WTC11 (cell line): ENCODE results near the gene RHOB. TPM values are rescaled to one million over a fixed set of nuclear protein-coding genes. Genes with fewer than 3 reads are reported as not detected.

Source experiments
- ATAC-seq: fragments of 200-7000 bp; cut with Tn5 transposase; 2 replicates; pipeline ENCODE4 v1.10.0; 2021; ENCODE audit warnings: mild to moderate bottlenecking, moderate library complexity
- CTCF ChIA-PET: fragments of 300-600 bp; sonication (Branson Sonifier 250); formaldehyde crosslinking; loops from one replicate; lab custom pipeline; 2021; ENCODE audit warnings: antibody characterized with exemption; lab: Charles Lee
- POLR2A ChIA-PET: fragments of 350-600 bp; sonication (Branson Sonifier 250); formaldehyde crosslinking; loops from one replicate; lab custom pipeline; 2021; ENCODE audit warnings: antibody characterized with exemption; lab: Charles Lee
- DNase-seq: peaks from one replicate; pipeline ENCODE4 v3.0.0; 2021; ENCODE audit warnings: low spot score
- H3K27ac Mint-ChIP-seq: 2 replicates; pipeline ENCODE4 v1.8.0; 2021; ENCODE audit warnings: mixed read lengths
- H3K27me3 Mint-ChIP-seq: 2 replicates; pipeline ENCODE4 v1.8.0; 2021; ENCODE audit warnings: low read depth, mild to moderate bottlenecking, moderate library complexity, mixed read lengths
- H3K36me3 Mint-ChIP-seq: 2 replicates; pipeline ENCODE4 v1.8.0; 2021; ENCODE audit warnings: mixed read lengths
- H3K4me1 Mint-ChIP-seq: 2 replicates; pipeline ENCODE4 v1.8.0; 2022; ENCODE audit warnings: mixed read lengths
- H3K4me3 Mint-ChIP-seq: 2 replicates; pipeline ENCODE4 v1.8.0; 2021; ENCODE audit warnings: mild to moderate bottlenecking, moderate library complexity, mixed read lengths
- H3K9me3 Mint-ChIP-seq: 2 replicates; pipeline ENCODE4 v1.8.0; 2021; ENCODE audit warnings: mixed read lengths
- ATF1 ChIP-seq: sonication (generic); formaldehyde crosslinking; IDR thresholded peaks from 2 replicates; pipeline ENCODE4 v1.8.1; 2023; ENCODE audit warnings: mild to moderate bottlenecking, moderate library complexity, missing genetic modification reagents
- CBFB ChIP-seq: sonication (generic); formaldehyde crosslinking; IDR thresholded peaks from 2 replicates; pipeline ENCODE4 v1.8.1; 2022; ENCODE audit warnings: mild to moderate bottlenecking, low read depth, missing genetic modification reagents
- CREB1 ChIP-seq: sonication (generic); formaldehyde crosslinking; IDR thresholded peaks from 2 replicates; pipeline ENCODE4 v1.8.0; 2023; ENCODE audit warnings: mild to moderate bottlenecking, missing genetic modification reagents
- ELF4 ChIP-seq: sonication (generic); formaldehyde crosslinking; IDR thresholded peaks from 2 replicates; pipeline ENCODE4 v1.8.1; 2022; ENCODE audit warnings: low read depth, mild to moderate bottlenecking, moderate library complexity, missing genetic modification reagents
- FOXJ3 ChIP-seq: sonication (generic); formaldehyde crosslinking; IDR thresholded peaks from 2 replicates; pipeline ENCODE4 v1.9.0; 2021; ENCODE audit warnings: missing genetic modification reagents, mild to moderate bottlenecking, borderline replicate concordance
- HMGA2 ChIP-seq: fragments of 250-450 bp; sonication (Bioruptor Pico); IDR thresholded peaks from 2 replicates; pipeline ENCODE4 v1.4.0; 2021; ENCODE audit warnings: mild to moderate bottlenecking, moderate library complexity
- RELA ChIP-seq: sonication (generic); formaldehyde crosslinking; IDR thresholded peaks from 2 replicates; pipeline ENCODE4 v1.8.1; 2022; ENCODE audit warnings: missing genetic modification reagents, mild to moderate bottlenecking, borderline replicate concordance
- ZNF138 ChIP-seq: sonication (generic); formaldehyde crosslinking; conservative IDR thresholded peaks from 2 replicates; pipeline ENCODE4 v1.8.1; 2022; ENCODE audit warnings: mild to moderate bottlenecking, moderate library complexity, missing genetic modification reagents
- ZNF219 ChIP-seq: sonication (generic); formaldehyde crosslinking; IDR thresholded peaks from 2 replicates; pipeline ENCODE4 v1.8.0; 2023; ENCODE audit warnings: missing genetic modification reagents, mild to moderate bottlenecking, borderline replicate concordance
- ZNF263 ChIP-seq: sonication (generic); formaldehyde crosslinking; IDR thresholded peaks from 2 replicates; pipeline ENCODE4 v1.8.1; 2022; ENCODE audit warnings: low read depth, mild to moderate bottlenecking, moderate library complexity, missing genetic modification reagents
- ZNF396 ChIP-seq: fragments of 250-450 bp; sonication (Bioruptor Pico); IDR thresholded peaks from 2 replicates; pipeline ENCODE4 v1.8.0; 2021; ENCODE audit warnings: mild to moderate bottlenecking, moderate library complexity, borderline replicate concordance
- ZNF416 ChIP-seq: fragments of 250-450 bp; sonication (Bioruptor Pico); IDR thresholded peaks from 2 replicates; pipeline ENCODE4 v1.9.0; 2021; ENCODE audit warnings: mild to moderate bottlenecking, inconsistent platforms
- total RNA-seq: library from RNA; stranded (reverse); gene quantifications from 3 replicates; pipeline ENCODE4 v1.2.3, GENCODE V29; 2021
- TF ChIP-seq, protein P1 (sequence below): fragments of 250-450 bp; sonication (Bioruptor Pico); IDR thresholded peaks from 2 replicates; pipeline ENCODE4 v1.8.0; 2021; ENCODE audit warnings: mild to moderate bottlenecking
- TF ChIP-seq, protein P2 (sequence below): sonication (generic); formaldehyde crosslinking; IDR thresholded peaks from 2 replicates; pipeline ENCODE4 v1.8.0; 2022; ENCODE audit warnings: mild to moderate bottlenecking, missing genetic modification reagents
- TF ChIP-seq, protein P3 (sequence below): sonication (generic); formaldehyde crosslinking; IDR thresholded peaks from 2 replicates; pipeline ENCODE4 v1.8.1; 2023; ENCODE audit warnings: mild to moderate bottlenecking, moderate library complexity, missing genetic modification reagents
- TF ChIP-seq, protein P4 (sequence below): sonication (generic); formaldehyde crosslinking; IDR thresholded peaks from 2 replicates; pipeline ENCODE4 v1.8.0; 2023; ENCODE audit warnings: missing genetic modification reagents, mild to moderate bottlenecking, borderline replicate concordance
- TF ChIP-seq, protein P5 (sequence below): sonication (generic); formaldehyde crosslinking; IDR thresholded peaks from 2 replicates; pipeline ENCODE4 v1.8.1; 2022; ENCODE audit warnings: low read depth, missing genetic modification reagents, borderline replicate concordance

RHOB gene
- total RNA-seq, 1 experiment from 2014 or later, result 20.4 TPM

- H3K4me1 Mint-ChIP-seq, result no peaks in the 10 kb centered on the region
- no peak overlapping the region for H3K4me3 Mint-ChIP-seq
- DNase-seq (no peak), ATAC-seq (no peak)
- no peaks in the 10 kb centered on the region for H3K9me3 Mint-ChIP-seq
- ChIA-PET POLR2A (interaction anchor here (0.6 to 1.3 kb wide), 2 partner anchors 14 to 209 kb away, joined by 3 to 4 read pairs; partner anchors contain the start of gene RHOB), CTCF (interaction anchor here (0.7 to 2.4 kb wide), 6 partner anchors 10 to 210 kb away, joined by 3 to 10 read pairs (median 3); partner anchors contain the start of gene RHOB)
- no peaks in the 10 kb centered on the region for H3K36me3 Mint-ChIP-seq
- TF ChIP-seq ZNF219, result no peak
- H3K27ac Mint-ChIP-seq, result no peak overlapping the region
- H3K27me3 Mint-ChIP-seq, result no peaks in the 10 kb centered on the region; the same call in 1 of the 2 replicates
Observed at GRCh38 chr2:20432714-20433113, 14.2 kb upstream of the RHOB start.

- Mint-ChIP-seq H3K4me1 (no peaks in the 10 kb centered on the region), H3K9me3 (no peaks in the 10 kb centered on the region), H3K27ac (no peak overlapping the region), H3K27me3 (no peaks in the 10 kb centered on the region; the same call in 1 of the 2 replicates), H3K4me3 (no peak overlapping the region), H3K36me3 (no peaks in the 10 kb centered on the region)
- TF ChIP-seq ELF4 (no peak), RELA (no peak), HMGA2 (CRISPR knock-in tag) (no peak), CBFB (CRISPR knock-in tag) (no peak), ZNF416 (CRISPR knock-in tag) (no peak), ATF1 (CRISPR knock-in tag) (no peak), FOXJ3 (no peak), CREB1 (CRISPR knock-in tag) (no peak), ZNF396 (CRISPR knock-in tag) (no peak), ZNF138 (no peak), ZNF263 (no peak)
- TF ChIP-seq, protein P1, sequence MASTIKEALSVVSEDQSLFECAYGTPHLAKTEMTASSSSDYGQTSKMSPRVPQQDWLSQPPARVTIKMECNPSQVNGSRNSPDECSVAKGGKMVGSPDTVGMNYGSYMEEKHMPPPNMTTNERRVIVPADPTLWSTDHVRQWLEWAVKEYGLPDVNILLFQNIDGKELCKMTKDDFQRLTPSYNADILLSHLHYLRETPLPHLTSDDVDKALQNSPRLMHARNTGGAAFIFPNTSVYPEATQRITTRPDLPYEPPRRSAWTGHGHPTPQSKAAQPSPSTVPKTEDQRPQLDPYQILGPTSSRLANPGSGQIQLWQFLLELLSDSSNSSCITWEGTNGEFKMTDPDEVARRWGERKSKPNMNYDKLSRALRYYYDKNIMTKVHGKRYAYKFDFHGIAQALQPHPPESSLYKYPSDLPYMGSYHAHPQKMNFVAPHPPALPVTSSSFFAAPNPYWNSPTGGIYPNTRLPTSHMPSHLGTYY (CRISPR knock-in tag), result no peak
- TF ChIP-seq, protein P2, sequence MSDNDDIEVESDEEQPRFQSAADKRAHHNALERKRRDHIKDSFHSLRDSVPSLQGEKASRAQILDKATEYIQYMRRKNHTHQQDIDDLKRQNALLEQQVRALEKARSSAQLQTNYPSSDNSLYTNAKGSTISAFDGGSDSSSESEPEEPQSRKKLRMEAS (CRISPR knock-in tag), result no peak
- TF ChIP-seq, protein P3, sequence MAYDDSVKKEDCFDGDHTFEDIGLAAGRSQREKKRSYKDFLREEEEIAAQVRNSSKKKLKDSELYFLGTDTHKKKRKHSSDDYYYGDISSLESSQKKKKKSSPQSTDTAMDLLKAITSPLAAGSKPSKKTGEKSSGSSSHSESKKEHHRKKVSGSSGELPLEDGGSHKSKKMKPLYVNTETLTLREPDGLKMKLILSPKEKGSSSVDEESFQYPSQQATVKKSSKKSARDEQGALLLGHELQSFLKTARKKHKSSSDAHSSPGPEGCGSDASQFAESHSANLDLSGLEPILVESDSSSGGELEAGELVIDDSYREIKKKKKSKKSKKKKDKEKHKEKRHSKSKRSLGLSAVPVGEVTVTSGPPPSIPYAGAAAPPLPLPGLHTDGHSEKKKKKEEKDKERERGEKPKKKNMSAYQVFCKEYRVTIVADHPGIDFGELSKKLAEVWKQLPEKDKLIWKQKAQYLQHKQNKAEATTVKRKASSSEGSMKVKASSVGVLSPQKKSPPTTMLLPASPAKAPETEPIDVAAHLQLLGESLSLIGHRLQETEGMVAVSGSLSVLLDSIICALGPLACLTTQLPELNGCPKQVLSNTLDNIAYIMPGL (CRISPR knock-in tag), result no peak
- TF ChIP-seq, protein P4, sequence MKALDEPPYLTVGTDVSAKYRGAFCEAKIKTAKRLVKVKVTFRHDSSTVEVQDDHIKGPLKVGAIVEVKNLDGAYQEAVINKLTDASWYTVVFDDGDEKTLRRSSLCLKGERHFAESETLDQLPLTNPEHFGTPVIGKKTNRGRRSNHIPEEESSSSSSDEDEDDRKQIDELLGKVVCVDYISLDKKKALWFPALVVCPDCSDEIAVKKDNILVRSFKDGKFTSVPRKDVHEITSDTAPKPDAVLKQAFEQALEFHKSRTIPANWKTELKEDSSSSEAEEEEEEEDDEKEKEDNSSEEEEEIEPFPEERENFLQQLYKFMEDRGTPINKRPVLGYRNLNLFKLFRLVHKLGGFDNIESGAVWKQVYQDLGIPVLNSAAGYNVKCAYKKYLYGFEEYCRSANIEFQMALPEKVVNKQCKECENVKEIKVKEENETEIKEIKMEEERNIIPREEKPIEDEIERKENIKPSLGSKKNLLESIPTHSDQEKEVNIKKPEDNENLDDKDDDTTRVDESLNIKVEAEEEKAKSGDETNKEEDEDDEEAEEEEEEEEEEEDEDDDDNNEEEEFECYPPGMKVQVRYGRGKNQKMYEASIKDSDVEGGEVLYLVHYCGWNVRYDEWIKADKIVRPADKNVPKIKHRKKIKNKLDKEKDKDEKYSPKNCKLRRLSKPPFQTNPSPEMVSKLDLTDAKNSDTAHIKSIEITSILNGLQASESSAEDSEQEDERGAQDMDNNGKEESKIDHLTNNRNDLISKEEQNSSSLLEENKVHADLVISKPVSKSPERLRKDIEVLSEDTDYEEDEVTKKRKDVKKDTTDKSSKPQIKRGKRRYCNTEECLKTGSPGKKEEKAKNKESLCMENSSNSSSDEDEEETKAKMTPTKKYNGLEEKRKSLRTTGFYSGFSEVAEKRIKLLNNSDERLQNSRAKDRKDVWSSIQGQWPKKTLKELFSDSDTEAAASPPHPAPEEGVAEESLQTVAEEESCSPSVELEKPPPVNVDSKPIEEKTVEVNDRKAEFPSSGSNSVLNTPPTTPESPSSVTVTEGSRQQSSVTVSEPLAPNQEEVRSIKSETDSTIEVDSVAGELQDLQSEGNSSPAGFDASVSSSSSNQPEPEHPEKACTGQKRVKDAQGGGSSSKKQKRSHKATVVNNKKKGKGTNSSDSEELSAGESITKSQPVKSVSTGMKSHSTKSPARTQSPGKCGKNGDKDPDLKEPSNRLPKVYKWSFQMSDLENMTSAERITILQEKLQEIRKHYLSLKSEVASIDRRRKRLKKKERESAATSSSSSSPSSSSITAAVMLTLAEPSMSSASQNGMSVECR (CRISPR knock-in tag), result no peak
- TF ChIP-seq, protein P5, sequence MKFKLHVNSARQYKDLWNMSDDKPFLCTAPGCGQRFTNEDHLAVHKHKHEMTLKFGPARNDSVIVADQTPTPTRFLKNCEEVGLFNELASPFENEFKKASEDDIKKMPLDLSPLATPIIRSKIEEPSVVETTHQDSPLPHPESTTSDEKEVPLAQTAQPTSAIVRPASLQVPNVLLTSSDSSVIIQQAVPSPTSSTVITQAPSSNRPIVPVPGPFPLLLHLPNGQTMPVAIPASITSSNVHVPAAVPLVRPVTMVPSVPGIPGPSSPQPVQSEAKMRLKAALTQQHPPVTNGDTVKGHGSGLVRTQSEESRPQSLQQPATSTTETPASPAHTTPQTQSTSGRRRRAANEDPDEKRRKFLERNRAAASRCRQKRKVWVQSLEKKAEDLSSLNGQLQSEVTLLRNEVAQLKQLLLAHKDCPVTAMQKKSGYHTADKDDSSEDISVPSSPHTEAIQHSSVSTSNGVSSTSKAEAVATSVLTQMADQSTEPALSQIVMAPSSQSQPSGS (CRISPR knock-in tag), result no peak
- ChIA-PET POLR2A (no interaction called here), CTCF (interaction anchor here (0.7 to 2.4 kb wide), 6 partner anchors 10 to 209 kb away, joined by 3 to 10 read pairs (median 3); partner anchors contain the start of gene RHOB)
- DNase-seq (no peak), ATAC-seq (no peak)
Observed at GRCh38 chr2:20433249-20433648, 13.6 kb upstream of the RHOB start.
